Measurements from ENCODE around the gene ZNF155.

GRCh38 chr19:43966079-43966694, 17.8 kb upstream of the ZNF155 start:
- TF ChIP-seq CTCF (IDR thresholded peaks at IDR 0.05) = no peak
- TF ChIP-seq POLR2A (IDR thresholded peaks at IDR 0.05) = no peak
